Left forelimb (tissue), 1 donor: ENCODE results near the gene C19orf53.

Experiments used
- DNase-seq: peaks from one replicate; pipeline ENCODE4 v3.0.0-alpha.2; 2018; ENCODE audit warnings: low spot score

Gene C19orf53

GRCh38 chr19:13796301-13797057 lies 22.2 kb downstream of the C19orf53 start:
- no peak for DNase-seq

GRCh38 chr19:13797058-13797440 lies 22.8 kb downstream of the C19orf53 start:
- no peak for DNase-seq

GRCh38 chr19:13797870-13798269 lies 23.6 kb downstream of the C19orf53 start:
- DNase-seq = no peak

GRCh38 chr19:13799669-13800068 lies 25.4 kb downstream of the C19orf53 start:
- no peak for DNase-seq

GRCh38 chr19:13803038-13803437 lies 28.8 kb downstream of the C19orf53 start:
- DNase-seq = no peak

- no peak for DNase-seq
These were observed 30.8 kb downstream of the C19orf53 start for GRCh38 chr19:13804830-13805683.

GRCh38 chr19:13806728-13807127 lies 32.5 kb downstream of the C19orf53 start:
- DNase-seq = no peak

GRCh38 chr19:13807421-13808021 lies 33.3 kb downstream of the C19orf53 start:
- no peak for DNase-seq

- DNase-seq = no peak
These were observed 34.6 kb downstream of the C19orf53 start for GRCh38 chr19:13808856-13809255.

GRCh38 chr19:13812544-13812943 lies 38.3 kb downstream of the C19orf53 start:
- no peak for DNase-seq

GRCh38 chr19:13813147-13813546 lies 38.9 kb downstream of the C19orf53 start:
- no peak for DNase-seq

- DNase-seq = no peak
These were observed 40.3 kb downstream of the C19orf53 start for GRCh38 chr19:13814550-13814949.

- DNase-seq = no peak
These were observed 42.9 kb downstream of the C19orf53 start for GRCh38 chr19:13817018-13817614.

- no peak for DNase-seq
These were observed 43.5 kb downstream of the C19orf53 start for GRCh38 chr19:13817615-13818371.

- no peak for DNase-seq
These were observed 45.0 kb downstream of the C19orf53 start for GRCh38 chr19:13819238-13819637.

GRCh38 chr19:13821292-13821691 lies 47.0 kb downstream of the C19orf53 start:
- DNase-seq = no peak

GRCh38 chr19:13823256-13823655 lies 49.0 kb downstream of the C19orf53 start:
- no peak for DNase-seq

- DNase-seq = no peak
These were observed 49.6 kb downstream of the C19orf53 start for GRCh38 chr19:13823901-13824300.

- DNase-seq = no peak
These were observed 50.4 kb downstream of the C19orf53 start for GRCh38 chr19:13824703-13825102.

- no peak for DNase-seq
These were observed 51.5 kb downstream of the C19orf53 start for GRCh38 chr19:13825489-13826441.
